ENCODE measurements around the gene MTOR.

MTOR gene

GRCh38 chr1:11072216-11072917, 190.0 kb downstream of the MTOR start:
- peaks cover 75% of the 10 kb centered on the region for H3K36me3 Mint-ChIP-seq (ENCODE audit: low read depth)

DNA sequence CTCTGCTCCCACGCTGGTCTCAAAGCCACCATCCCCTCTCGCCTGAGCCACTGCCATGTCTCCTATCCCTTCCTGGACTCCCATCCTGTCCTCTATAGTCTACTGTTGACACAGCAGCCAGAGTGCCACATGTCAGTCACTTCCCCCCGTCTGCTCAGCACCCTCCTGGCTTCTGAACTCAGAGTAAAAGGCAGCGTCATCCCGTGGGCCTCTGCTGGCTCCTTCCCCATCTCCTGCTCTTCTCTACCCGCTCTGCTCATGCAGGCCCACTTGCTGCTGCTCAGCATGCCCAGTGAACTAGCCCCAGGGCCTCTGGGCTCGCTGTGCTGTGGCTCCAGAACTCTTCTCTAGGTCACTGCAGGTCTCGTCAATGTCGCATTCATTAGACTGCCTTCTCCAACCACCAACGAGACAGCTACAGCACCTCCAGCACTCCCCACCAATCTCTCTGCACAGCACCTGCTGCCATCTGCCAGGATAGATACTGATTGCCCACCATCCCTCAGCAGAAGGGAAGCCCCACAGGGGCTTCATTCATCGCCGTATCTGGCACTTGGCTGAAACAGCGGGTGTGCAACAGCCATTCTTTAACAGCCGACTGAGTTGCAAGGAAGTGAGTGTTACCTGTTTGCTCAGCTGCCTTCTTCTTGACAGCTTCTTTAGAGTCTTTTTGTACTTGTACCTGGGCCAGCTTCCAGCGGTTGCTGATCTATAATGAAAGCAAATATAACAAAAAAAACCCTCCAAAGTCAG, 190.7 kb downstream of the MTOR start:
- TF ChIP-seq, protein P1, sequence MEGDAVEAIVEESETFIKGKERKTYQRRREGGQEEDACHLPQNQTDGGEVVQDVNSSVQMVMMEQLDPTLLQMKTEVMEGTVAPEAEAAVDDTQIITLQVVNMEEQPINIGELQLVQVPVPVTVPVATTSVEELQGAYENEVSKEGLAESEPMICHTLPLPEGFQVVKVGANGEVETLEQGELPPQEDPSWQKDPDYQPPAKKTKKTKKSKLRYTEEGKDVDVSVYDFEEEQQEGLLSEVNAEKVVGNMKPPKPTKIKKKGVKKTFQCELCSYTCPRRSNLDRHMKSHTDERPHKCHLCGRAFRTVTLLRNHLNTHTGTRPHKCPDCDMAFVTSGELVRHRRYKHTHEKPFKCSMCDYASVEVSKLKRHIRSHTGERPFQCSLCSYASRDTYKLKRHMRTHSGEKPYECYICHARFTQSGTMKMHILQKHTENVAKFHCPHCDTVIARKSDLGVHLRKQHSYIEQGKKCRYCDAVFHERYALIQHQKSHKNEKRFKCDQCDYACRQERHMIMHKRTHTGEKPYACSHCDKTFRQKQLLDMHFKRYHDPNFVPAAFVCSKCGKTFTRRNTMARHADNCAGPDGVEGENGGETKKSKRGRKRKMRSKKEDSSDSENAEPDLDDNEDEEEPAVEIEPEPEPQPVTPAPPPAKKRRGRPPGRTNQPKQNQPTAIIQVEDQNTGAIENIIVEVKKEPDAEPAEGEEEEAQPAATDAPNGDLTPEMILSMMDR (IDR thresholded peaks at IDR 0.05; ENCODE audit: unreplicated experiment in 3 of 3), result no peak
- no peaks in the 10 kb centered on the region for H3K27me3 Mint-ChIP-seq (ENCODE audit: low read depth)
- no peaks in the 10 kb centered on the region for H3K4me1 Mint-ChIP-seq
- H3K36me3 Mint-ChIP-seq (ENCODE audit: low read depth), result peaks cover 73% of the 10 kb centered on the region
- H3K4me3 Mint-ChIP-seq, result no peak overlapping the region
- no peaks in the 10 kb centered on the region for H3K9me3 Mint-ChIP-seq
- no peak overlapping the region for H3K27ac Mint-ChIP-seq

More at GRCh38 chr1:11072216-11072917, 190.0 kb downstream of the MTOR start:
- H3K27me3 Mint-ChIP-seq (ENCODE audit: low read depth), result no peaks in the 10 kb centered on the region
- TF ChIP-seq, protein P1 (IDR thresholded peaks at IDR 0.05; ENCODE audit: unreplicated experiment in 3 of 3), result no peak
- H3K4me1 Mint-ChIP-seq, result no peaks in the 10 kb centered on the region
- no peak overlapping the region for H3K4me3 Mint-ChIP-seq
- H3K9me3 Mint-ChIP-seq, result no peaks in the 10 kb centered on the region
- no peak overlapping the region for H3K27ac Mint-ChIP-seq

DNA sequence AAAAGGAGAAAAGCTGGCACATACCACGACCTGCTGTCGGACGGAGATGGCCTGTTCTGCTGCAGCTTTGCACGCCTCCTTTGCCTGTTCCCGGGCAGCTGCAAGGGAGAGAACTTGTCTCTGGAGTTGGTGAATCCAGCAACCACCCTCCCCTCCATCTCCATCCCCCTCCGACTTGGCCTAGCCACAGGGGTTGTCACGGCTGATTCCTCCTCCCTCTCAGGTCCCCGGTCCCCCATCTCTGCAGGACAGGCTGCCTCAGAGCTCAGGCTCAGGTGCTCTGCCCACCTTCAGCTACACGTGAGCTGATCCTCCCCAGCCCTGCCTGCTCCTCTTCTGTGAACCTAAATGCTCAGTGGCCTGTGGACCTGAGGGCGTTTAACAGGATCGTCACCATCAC, 191.5 kb downstream of the MTOR start:
- no peaks in the 10 kb centered on the region for H3K9me3 Mint-ChIP-seq
- H3K27me3 Mint-ChIP-seq (ENCODE audit: low read depth), result no peaks in the 10 kb centered on the region
- peaks cover 73% of the 10 kb centered on the region for H3K36me3 Mint-ChIP-seq (ENCODE audit: low read depth)
- H3K4me3 Mint-ChIP-seq, result no peak overlapping the region
- no peak overlapping the region for H3K27ac Mint-ChIP-seq
- H3K4me1 Mint-ChIP-seq, result no peaks in the 10 kb centered on the region
- TF ChIP-seq, protein P1 (IDR thresholded peaks at IDR 0.05; ENCODE audit: unreplicated experiment in 3 of 3), result no peak

GRCh38 chr1:11068600-11069473, 193.5 kb downstream of the MTOR start:
- Mint-ChIP-seq H3K4me3 (no peak overlapping the region), H3K27ac (no peak overlapping the region), H3K4me1 (no peaks in the 10 kb centered on the region), H3K36me3 (ENCODE audit: low read depth) (peaks cover 78% of the 10 kb centered on the region), H3K27me3 (ENCODE audit: low read depth) (no peaks in the 10 kb centered on the region), H3K9me3 (no peaks in the 10 kb centered on the region)
- TF ChIP-seq, protein P1 (IDR thresholded peaks at IDR 0.05; ENCODE audit: unreplicated experiment in 3 of 3), result no peak

DNA sequence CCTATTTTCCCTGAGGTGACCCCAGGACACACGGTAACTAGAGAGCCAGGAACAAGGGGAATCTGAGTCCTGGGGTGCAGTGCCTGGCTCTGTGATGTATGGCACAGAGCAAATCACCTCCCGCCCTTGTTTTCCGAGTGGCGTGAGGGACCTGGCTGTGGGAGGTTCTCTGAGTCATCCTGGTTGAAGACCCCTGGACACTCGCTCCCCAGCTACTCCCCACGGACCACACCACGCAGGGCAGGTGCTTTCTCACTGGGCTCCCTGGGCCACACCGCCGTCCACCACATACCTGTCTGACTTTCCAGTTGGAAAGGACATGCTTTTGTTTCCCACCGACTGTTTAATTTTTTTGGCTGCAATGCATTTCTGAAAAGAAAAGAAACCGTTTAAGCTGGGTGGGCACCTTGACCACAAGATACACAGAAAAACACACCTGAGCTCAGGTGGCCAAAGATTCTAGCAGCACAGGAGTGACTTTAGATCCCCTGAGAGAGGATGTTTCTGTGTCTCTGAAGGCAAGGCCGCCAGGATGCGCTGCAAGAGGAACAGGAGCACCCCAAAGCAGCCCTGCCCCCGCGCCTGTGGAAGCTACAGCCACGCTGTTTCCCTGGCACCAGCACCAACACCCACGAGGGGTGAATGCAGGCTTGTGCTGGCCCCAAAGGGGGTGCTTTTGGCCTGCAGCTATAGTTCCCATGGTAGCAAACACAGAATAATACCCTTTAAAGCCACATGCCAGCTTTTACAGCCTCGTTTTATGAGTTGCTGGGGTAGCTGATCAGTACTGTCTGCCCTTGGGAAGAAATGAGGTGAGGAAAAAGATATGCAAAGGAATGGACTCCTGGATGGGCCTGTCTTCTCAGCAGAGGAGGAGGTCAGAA, 194.4 kb downstream of the MTOR start:
- Mint-ChIP-seq H3K9me3 (no peaks in the 10 kb centered on the region), H3K4me1 (no peaks in the 10 kb centered on the region), H3K27ac (no peak overlapping the region), H3K27me3 (ENCODE audit: low read depth) (no peaks in the 10 kb centered on the region), H3K36me3 (ENCODE audit: low read depth) (peaks cover 82% of the 10 kb centered on the region), H3K4me3 (no peak overlapping the region)
- TF ChIP-seq, protein P1 (IDR thresholded peaks at IDR 0.05; ENCODE audit: unreplicated experiment in 3 of 3), result no peak

All from nephron (organoid).